NK-92 treated with Interleukin-12 subunit alpha and Interleukin-12 subunit beta, amount 100 ng/mL, for 24 hours (cell line): ENCODE data around the gene ZNF266.

Source experiments
- DNase-seq: peaks from one replicate; lab custom pipeline; 2025; lab: John Stamatoyannopoulos, UW

Gene ZNF266

DNA sequence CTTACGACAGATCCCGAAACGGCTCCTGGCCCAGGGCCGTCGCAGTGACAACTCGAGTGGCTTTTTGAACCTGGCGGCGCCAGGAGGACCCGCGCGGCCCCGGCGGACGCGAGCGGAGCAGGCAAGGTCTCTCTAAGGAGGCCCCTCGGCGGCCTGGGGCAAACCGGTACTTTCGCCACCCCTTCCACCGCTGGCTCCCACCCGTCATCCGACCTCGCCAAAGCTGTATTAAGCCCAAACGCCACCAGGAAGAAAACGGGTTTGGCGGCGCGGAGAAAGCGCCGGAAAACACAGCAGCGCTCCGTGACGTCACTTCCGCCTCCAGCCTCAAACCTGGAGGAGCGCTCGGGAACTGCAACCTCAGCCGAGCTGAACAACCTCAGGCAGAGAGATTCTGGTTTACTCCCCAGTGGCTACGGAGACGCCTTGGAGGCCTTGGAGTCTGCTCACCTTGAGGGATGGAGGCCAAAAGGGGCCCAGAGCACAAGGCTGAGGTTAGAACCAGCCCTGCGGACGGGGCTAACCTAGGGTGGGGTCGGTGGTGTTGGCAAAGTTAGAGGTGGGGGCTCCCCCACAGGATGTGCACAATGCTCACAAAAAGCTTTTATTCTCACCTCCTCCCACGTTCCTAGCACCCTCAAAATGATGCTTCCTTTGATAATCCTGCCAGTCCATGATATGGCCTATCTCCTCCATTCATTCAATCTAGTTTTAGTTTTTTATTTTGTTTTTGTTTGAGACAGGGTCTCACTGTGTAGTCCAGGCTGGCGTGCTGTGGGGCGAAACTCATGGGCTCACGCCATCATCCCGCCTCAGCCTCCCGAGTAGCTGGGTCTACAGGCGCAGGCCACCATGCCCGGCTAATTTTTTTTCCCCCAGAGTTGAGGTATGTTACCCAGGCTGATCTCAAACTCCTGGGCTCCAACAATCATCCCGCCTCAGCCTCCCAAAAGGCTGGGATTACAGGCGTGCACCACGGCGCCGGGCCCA, at the start of gene ZNF266:
TSS of gene ZNF266 (minus strand) at position 295 of the 990 bp plus-strand sequence. CDS start 15,484 bp downstream, outside the sequence.
- DNase-seq = peak; percentile 81

- DNase-seq = no peak
These were observed 49.8 kb upstream of the ZNF266 start for GRCh38 chr19:9485140-9485539.

- DNase-seq = no peak
These were observed 39.6 kb upstream of the ZNF266 start for GRCh38 chr19:9474975-9475374.

DNA sequence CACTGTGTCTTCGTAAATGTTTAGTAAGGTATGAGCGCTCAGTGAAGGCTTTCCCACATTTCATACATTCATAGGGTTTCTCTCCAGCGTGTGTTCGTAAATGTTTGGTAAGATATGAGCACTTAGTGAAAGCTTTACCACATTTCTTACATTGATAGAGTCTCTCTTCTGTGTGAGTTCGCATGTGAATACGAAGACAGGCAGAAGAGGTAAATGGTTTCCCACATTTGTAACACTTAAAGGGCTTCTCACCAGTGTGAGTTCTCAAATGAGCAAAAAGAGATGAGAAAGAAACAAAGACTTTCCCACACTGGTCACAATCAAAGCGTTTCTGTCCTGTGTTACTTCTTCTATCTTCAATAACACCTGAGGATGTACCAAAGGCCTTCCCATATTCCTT, 31.8 kb upstream of the ZNF266 start:
- no peak for DNase-seq

- no peak for DNase-seq
These were observed 26.6 kb upstream of the ZNF266 start for GRCh38 chr19:9461938-9462337.

DNA sequence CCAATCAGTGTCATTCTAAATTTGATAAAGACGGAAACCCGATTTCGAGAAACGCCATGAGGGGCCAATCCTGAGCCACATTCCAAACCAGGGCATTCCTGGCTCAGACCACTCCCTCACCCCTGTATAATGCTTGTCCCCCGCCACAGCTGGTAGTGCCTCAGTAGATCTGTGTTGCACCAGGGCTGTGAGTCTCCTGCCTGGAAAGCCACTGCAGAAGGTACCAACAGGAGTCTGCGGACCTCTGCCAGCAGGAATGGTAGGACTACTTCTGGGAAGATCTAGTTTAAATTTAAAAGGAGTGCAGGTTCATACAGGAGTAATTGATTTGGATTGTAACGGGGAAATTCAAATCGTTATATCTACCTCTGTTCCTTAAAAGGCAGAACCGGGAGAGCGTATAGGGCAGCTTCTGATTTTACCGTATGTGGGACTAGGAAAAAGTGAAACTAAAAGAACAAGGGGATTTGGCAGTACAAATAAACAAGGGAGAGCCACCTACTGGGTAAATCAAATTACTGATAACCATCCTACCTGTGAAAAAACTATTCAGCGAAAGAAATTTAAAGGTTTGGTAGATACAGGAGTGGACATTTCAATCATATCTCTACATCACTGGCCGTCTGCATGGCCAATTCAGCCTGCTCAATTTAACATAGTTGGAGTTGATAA, 20.8 kb upstream of the ZNF266 start:
- no peak for DNase-seq

DNA sequence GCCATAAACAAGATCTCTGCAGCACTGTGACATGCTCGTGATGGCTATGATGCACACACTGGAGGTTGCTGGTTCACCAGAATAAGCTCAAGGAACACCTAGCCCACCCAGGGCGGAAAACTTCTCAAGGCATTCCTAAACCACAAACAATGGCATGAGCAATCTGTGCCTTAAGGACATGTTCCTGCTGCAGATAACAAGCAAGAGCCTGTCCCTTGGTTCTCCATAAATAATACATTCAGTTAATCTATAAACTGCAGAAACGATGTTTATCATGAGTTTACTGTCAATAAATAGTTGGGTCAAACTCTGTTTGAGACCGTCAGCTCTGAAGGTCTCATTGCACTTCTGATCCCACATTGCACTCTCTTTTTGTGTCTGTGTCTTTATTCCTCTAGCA, 18.6 kb upstream of the ZNF266 start:
- no peak for DNase-seq

- no peak for DNase-seq
These were observed 9.7 kb upstream of the ZNF266 start for GRCh38 chr19:9445037-9445436.

DNA sequence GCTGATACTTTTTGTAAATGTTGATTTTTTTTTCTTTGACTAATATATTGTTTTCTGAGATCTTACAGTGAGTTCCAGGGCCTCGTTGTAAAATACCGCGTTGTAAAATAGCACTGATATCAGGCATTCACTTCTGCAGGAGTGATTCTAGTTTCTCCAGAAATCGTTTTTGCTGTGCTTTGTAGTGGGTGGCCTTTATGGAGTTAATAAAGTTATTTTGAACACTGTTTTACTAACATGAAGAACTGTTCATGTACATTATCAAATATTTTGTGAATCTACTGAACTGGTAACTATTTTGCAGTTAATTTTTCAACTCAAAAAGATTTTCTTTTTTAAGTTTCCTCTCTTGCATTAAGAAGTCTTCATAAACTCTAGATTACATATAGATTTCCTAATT, 985 bp upstream of the ZNF266 start:
- no peak for DNase-seq

DNA sequence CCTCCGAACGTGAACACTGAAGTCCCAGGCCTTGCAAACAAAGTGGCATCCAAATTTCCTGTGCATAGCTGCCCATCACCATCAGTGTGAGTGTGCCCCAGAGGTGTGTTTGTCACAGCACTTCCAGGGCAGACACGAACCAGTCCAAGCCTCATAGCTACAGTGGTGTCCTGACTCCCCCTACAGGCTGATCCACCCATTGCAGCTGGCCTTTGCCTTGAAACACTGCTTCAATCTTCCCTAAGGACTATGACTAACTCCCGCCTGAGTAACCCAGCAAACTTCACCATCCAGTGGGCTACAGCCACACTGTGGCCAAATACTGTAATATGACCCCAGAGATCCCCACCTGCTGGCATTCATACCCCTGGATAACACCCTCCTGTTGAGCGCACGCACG, 3.9 kb downstream of the ZNF266 start:
- peak; percentile 37 for DNase-seq

DNA sequence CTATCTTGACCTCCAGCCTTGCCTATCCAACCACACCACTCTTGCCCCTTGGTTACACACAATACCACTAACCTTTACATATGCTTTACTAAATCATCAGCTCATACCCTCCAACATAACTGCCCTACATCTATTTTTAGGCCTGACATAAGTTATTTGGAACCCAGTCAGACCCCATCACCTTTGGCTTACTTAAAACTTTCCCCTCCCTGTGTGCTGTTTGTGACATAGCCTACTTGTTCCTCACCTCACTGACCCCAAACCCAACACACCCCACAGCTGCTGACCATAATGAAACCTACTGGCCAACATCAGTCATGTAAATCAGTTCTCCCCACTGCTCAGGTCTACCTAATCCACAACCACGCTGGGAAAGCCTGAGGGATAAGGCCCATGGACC, 4.9 kb downstream of the ZNF266 start:
- no peak for DNase-seq

- DNase-seq = no peak
These were observed 7.4 kb downstream of the ZNF266 start for GRCh38 chr19:9427941-9428340.

DNA sequence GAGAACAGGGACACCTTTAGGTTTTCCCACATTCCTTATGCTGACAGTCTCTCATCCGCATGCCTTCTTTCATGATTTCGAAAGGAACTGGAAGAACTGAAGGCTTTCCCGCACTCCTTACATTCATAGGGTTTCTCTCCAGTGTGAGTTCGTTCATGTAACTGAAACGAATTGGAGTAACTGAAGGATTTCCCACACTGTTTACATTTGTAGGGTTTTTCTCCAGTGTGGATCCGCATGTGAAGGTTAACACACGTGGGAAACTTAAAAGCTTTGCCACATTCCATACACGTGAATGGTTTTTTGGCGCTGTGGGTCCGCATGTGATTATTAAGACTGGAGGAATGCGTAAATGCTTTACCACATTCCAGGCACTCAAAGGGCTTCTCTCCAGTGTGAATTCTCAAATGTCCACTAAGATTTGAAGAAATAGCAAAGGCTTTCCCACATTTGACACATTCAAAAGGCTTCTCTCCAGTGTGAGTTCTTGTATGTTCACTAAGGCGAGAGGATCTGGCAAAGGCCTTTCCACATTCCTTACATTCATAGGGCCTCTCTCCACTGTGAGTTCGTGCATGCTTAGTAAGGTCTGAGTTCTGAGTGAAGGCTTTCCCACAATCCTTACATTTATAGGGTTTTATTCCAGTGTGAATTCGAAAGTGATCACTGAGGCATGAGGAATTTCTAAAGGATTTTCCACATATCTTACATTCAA, 22.0 kb downstream of the ZNF266 start:
- no peak for DNase-seq

DNA sequence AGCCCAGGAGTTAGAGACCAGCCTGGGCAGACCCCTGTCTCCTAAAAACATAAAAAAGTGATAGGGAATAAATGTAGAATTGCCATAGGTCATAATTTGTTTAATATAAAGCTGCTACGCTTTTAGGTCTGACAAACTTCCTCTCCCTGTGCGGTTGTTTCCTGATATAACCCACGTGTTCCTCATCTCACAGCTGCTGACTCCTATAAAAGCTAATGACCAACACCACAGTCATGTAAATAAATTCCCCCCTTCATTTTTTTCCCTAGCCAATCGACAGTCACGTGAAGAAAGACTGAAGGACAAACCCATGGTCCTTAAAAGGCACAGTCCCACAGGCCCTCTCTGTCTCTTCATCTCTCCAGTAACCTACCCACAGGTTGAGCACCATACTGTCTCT, 27.5 kb downstream of the ZNF266 start:
- DNase-seq = no peak

GRCh38 chr19:9406798-9407352, 28.5 kb downstream of the ZNF266 start:
- DNase-seq = no peak

- DNase-seq = no peak
These were observed 54.0 kb downstream of the ZNF266 start for GRCh38 chr19:9381361-9381785.

- DNase-seq = no peak
These were observed 64.4 kb downstream of the ZNF266 start for GRCh38 chr19:9370738-9371619.

DNA sequence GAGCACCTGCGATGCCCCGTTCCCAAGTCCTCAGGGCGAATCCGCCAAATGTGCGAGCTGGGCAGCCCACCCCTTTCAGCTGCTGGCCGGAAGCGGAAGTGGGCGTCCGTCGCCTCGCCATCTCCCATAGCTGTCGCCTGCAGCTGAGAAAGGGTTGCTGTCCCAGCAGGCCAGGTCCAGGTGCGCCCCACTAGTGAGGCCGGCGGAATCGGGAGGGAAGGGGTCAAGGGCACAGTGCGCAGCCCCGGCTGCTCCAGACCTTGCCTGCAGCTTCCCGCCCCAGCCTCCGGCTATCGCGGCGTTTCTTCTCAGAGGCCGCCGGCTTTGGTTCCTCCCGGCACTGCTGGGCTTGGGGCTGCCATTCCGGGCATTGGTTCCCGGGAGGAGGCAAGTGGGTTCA, 72.5 kb downstream of the ZNF266 start, which contains the start of gene ZNF177:
TSS of gene ZNF177 (plus strand) at position 109 of the 400 bp plus-strand sequence. CDS start 15,299 bp downstream, outside the sequence.
- no peak for DNase-seq
